Calu3 (cell line): ENCODE data around the gene HK1. TPM values are rescaled to one million over a fixed set of nuclear protein-coding genes. Genes with fewer than 3 reads are reported as not detected.

Experiments
- BruUV-seq: library from RNA; stranded (reverse); fragments of 400-500 nt; replicated peaks from 2 replicates; lab custom pipeline; 2021; lab: Mats Ljungman, UMichigan
- CTCF ChIA-PET: fragments of 300-600 bp; sonication (Branson Sonifier 250); formaldehyde crosslinking; loops from one replicate; lab custom pipeline; 2022; ENCODE audit warnings: antibody characterized with exemption; lab: Charles Lee
- DNase-seq: peaks from one replicate; pipeline ENCODE4 v3.0.0; 2022
- H3K27ac Mint-ChIP-seq: one replicate; pipeline ENCODE4 v1.8.0; 2022; ENCODE audit warnings: mixed read lengths; ENCODE audit not compliant: unreplicated experiment
- H3K27me3 Mint-ChIP-seq: one replicate; pipeline ENCODE4 v1.8.0; 2022; ENCODE audit warnings: mixed read lengths; ENCODE audit not compliant: unreplicated experiment
- H3K36me3 Mint-ChIP-seq: one replicate; pipeline ENCODE4 v1.8.0; 2022; ENCODE audit warnings: mild to moderate bottlenecking, moderate library complexity, mixed read lengths; ENCODE audit not compliant: insufficient read depth, unreplicated experiment
- H3K4me1 Mint-ChIP-seq: one replicate; pipeline ENCODE4 v1.8.0; 2022; ENCODE audit warnings: mild to moderate bottlenecking, low read depth, mixed read lengths; ENCODE audit not compliant: unreplicated experiment
- H3K4me3 Mint-ChIP-seq: one replicate; pipeline ENCODE4 v1.8.0; 2022; ENCODE audit warnings: mild to moderate bottlenecking, low read depth, moderate library complexity, mixed read lengths; ENCODE audit not compliant: unreplicated experiment
- H3K9me3 Mint-ChIP-seq: one replicate; pipeline ENCODE4 v1.8.0; 2022; ENCODE audit warnings: low read depth, mixed read lengths; ENCODE audit not compliant: unreplicated experiment
- CTCF ChIP-seq: fragments of 200-600 bp; IDR thresholded peaks from one replicate; pipeline ENCODE4 v1.8.0; 2022; ENCODE audit warnings: antibody characterized with exemption; ENCODE audit not compliant: unreplicated experiment
- intact Hi-C: fragments of 100-400 bp; cut with micrococcal nuclease; formaldehyde crosslinking; loops from one replicate; pipeline ENCODE4 v1.10.0; 2022; ENCODE audit not compliant: unreplicated experiment
- total RNA-seq: library from RNA; stranded (reverse); gene quantifications from 2 replicates; pipeline ENCODE4 v1.2.3, GENCODE V29; 2022

The HK1 gene
- total RNA-seq, 1 experiment from 2014 or later: 58.8 TPM

DNA sequence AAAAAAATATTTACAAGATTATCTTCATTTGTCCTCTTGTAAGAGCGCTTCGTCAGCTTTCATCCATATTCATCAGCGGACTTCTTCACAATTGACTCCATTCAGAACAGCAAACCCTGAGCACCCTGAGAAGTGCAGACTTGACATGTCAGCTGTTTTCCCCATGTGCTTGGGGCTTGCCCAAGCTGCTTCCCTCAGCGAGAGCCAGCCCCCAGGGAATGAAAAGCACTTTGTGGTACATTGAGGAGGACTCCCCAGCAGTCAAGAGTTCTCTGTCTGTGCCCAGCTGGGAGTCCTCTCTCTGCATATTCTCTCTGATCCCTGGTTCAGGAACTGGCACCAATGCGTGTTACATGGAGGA is 35.5 kb upstream of the HK1 start:
- H3K4me1 Mint-ChIP-seq: peaks cover 6% of the 10 kb centered on the region
- DNase-seq: no peak
- no peak overlapping the region for H3K27ac Mint-ChIP-seq
- CTCF ChIA-PET: interaction anchor here (0.6 to 1.3 kb wide), 2 partner anchors 63 to 96 kb away, joined by 3 to 11 read pairs; partner anchors contain the start of gene SUPV3L1
- no peak for TF ChIP-seq CTCF
- intact Hi-C loops: no loop called here
- peaks cover 93% of the 10 kb centered on the region for H3K36me3 Mint-ChIP-seq
- BruUV-seq: no TSS peak
- no peaks in the 10 kb centered on the region for H3K27me3 Mint-ChIP-seq
- no peaks in the 10 kb centered on the region for H3K9me3 Mint-ChIP-seq
- no peak overlapping the region for H3K4me3 Mint-ChIP-seq

GRCh38 chr10:69243817-69244216 is 34.5 kb upstream of the HK1 start:
- TF ChIP-seq CTCF: no peak
- Mint-ChIP-seq H3K36me3 (peaks cover 97% of the 10 kb centered on the region), H3K9me3 (no peaks in the 10 kb centered on the region), H3K4me3 (no peak overlapping the region), H3K27me3 (no peaks in the 10 kb centered on the region), H3K27ac (no peak overlapping the region), H3K4me1 (peaks cover 6% of the 10 kb centered on the region)
- no TSS peak for BruUV-seq
- intact Hi-C loops: no loop called here
- CTCF ChIA-PET: no interaction called here
- DNase-seq: no peak

DNA sequence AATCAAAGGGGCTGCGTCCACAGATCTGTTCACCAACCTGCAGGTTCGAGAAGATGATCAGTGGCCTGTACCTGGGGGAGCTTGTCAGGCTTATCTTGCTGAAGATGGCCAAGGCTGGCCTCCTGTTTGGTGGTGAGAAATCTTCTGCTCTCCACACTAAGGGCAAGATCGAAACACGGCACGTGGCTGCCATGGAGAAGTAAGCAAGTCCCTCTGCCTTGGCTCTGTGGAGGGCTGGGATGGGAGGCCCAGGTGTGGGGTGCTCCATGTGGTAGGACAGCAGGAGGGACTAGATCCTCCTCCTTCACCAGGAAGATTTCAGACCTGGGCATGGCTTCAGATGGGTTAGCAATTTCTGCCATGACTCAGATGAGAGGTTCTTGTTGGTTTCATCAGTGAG is 32.3 kb upstream of the HK1 start:
- Mint-ChIP-seq H3K27ac (no peak overlapping the region), H3K36me3 (peaks cover 95% of the 10 kb centered on the region), H3K9me3 (no peaks in the 10 kb centered on the region), H3K4me1 (no peaks in the 10 kb centered on the region), H3K27me3 (no peaks in the 10 kb centered on the region), H3K4me3 (no peak overlapping the region)
- no peak for TF ChIP-seq CTCF
- BruUV-seq: no TSS peak
- CTCF ChIA-PET: interaction anchor here (0.6 kb wide), 1 partner anchor 12 kb away, joined by 5 read pairs; no protein-coding TSS in a partner anchor
- intact Hi-C loops: no loop called here
- DNase-seq: no peak

DNA sequence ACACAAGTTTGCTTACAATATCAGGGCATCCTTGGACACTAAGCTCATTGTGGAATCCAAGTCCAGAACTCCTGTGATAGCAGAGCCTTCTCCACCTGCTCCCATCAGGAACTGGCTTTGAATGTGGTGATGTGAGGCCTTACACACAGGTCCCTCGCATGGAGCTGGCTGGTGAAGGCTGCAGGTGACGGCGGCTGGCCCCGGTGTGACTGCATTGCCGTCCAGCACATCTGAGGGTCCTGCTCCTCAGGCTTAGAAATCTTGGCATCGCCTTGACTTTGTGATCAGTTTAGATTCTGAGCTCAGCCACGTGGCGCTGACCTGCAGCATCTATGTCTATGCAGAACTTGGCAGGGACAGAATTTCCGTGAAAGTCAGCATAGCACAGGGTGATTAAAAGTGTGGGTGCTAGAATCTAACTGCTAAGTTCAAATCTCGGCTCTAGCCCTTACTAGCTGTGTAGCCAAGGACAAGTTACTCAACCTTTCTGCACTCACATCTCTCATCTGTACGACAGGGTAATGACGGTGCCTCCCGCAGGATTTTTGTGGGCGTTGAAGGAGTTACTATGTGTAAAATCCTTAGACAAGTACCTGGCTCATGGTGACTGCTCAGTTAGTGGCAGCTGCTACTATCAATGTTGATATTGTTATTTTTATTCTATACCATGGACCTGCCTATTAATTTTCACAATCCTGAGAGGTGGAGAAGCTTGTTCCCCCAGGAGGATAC is 31.5 kb upstream of the HK1 start:
- Mint-ChIP-seq H3K27ac (no peak overlapping the region), H3K4me1 (no peaks in the 10 kb centered on the region), H3K4me3 (no peak overlapping the region), H3K27me3 (no peaks in the 10 kb centered on the region), H3K36me3 (peaks cover 95% of the 10 kb centered on the region), H3K9me3 (no peaks in the 10 kb centered on the region)
- DNase-seq: no peak
- TF ChIP-seq CTCF: no peak
- intact Hi-C loops: no loop called here
- no TSS peak for BruUV-seq
- CTCF ChIA-PET: no interaction called here
